Mesenteric fat pad (tissue), 1 donor: ENCODE measurements around the gene UBL4A. TPM values are rescaled to one million over a fixed set of nuclear protein-coding genes. Genes with fewer than 3 reads are reported as not detected.

Experiments
- DNase-seq: peaks from one replicate; pipeline ENCODE4 v3.0.0-alpha.2; 2020; ENCODE audit warnings: low spot score
- long read RNA-seq: library from polyadenylated mRNA; unstranded; transcript quantifications from one replicate; pipeline ENCODE4 v2.0.0, GENCODE V29; 2020
- total RNA-seq: library from RNA; stranded (reverse); fragmentation: NEBNext Ultra II Directional; extraction: Animal tissue kit (Norgen Biotek cat#: 25700); gene quantifications from one replicate; pipeline ENCODE4 v1.2.1, GENCODE V29; 2021
- donor health status: DM: yes; HTN: yes; CAD: no.

Gene UBL4A
- total RNA-seq, result 29.1 TPM
- long read RNA-seq, transcript UBL4A-205 (2 exons, 629 nt), result minor isoform, 9 of 228 reads
- long read RNA-seq, transcript UBL4A-202 (4 exons, 2,382 nt), result major isoform, 206 of 228 reads
- long read RNA-seq, partial matches to known transcripts, result 1 of 228 reads
- long read RNA-seq, other reads (novel, unspliced or antisense), result 11 of 228 reads

GRCh38 chrX:154486396-154487207 is at the start of gene UBL4A:
Gene UBL4A (minus strand): TSS chrX:154486615. CDS start chrX:154486584, 31 bp downstream.
- peak; percentile 89 for DNase-seq

GRCh38 chrX:154535892-154536291 is 49.5 kb upstream of the UBL4A start:
- no peak for DNase-seq

- peak; percentile 97 for DNase-seq
These were observed 48.3 kb upstream of the UBL4A start for GRCh38 chrX:154534526-154535322.

GRCh38 chrX:154532690-154533089 is 46.3 kb upstream of the UBL4A start:
- no peak for DNase-seq

- DNase-seq, result no peak
These were observed 45.2 kb upstream of the UBL4A start for GRCh38 chrX:154531626-154532025.

- DNase-seq, result no peak
These were observed 43.9 kb upstream of the UBL4A start for GRCh38 chrX:154530286-154530685.

- no peak for DNase-seq
These were observed 42.8 kb upstream of the UBL4A start for GRCh38 chrX:154529206-154529612.

GRCh38 chrX:154526901-154527675 is 40.7 kb upstream of the UBL4A start:
- DNase-seq, result no peak

- no peak for DNase-seq
These were observed 39.4 kb upstream of the UBL4A start for GRCh38 chrX:154525606-154526490.

- no peak for DNase-seq
These were observed 33.0 kb upstream of the UBL4A start for GRCh38 chrX:154519389-154519788.

GRCh38 chrX:154517101-154517781 is 30.8 kb upstream of the UBL4A start:
- no peak for DNase-seq

- DNase-seq, result no peak
These were observed 30.3 kb upstream of the UBL4A start for GRCh38 chrX:154516656-154517100.

GRCh38 chrX:154515966-154516655 is 29.7 kb upstream of the UBL4A start, which contains the start of gene FAM3A:
Gene FAM3A (minus strand): TSS chrX:154516232. CDS start chrX:154515772, 460 bp downstream.
- peak; percentile 97 for DNase-seq

GRCh38 chrX:154515090-154515965 is 28.9 kb upstream of the UBL4A start:
- DNase-seq, result no peak

- DNase-seq, result no peak
These were observed 27.3 kb upstream of the UBL4A start for GRCh38 chrX:154513716-154514115.

GRCh38 chrX:154512879-154513553 is 26.6 kb upstream of the UBL4A start:
- DNase-seq, result no peak

GRCh38 chrX:154511761-154512160 is 25.3 kb upstream of the UBL4A start:
- no peak for DNase-seq
